GM12872 (cell line): Measurements from ENCODE around the gene FCRLB.

Experiments
- TF ChIP-seq, protein P1 (sequence below): IDR thresholded peaks from 3 replicates; pipeline ENCODE4 v1.5.1; 2011; ENCODE audit warnings: low read depth, mild to moderate bottlenecking, low read length, moderate library complexity; ENCODE audit not compliant: insufficient read depth

The FCRLB gene

DNA sequence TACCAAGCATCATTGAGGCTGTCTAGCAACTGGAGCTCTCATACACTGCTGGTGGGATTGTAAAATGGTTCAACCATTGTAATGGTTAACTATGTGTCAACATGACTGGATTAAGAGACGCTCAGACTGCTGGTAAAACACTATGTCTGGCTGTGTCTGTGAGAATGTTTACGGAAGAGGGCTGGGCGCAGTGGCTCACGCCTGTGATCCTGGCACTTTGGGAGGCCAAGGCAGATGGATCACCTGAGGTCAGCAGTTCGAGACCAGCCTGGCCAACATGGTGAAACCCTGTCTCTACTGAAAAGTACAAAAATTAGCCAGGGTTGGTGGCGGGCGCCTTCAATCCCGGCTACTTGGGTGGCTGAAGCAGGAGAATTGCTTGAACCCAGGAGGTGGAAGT lies 19.1 kb upstream of the FCRLB start:
- TF ChIP-seq, protein P1, sequence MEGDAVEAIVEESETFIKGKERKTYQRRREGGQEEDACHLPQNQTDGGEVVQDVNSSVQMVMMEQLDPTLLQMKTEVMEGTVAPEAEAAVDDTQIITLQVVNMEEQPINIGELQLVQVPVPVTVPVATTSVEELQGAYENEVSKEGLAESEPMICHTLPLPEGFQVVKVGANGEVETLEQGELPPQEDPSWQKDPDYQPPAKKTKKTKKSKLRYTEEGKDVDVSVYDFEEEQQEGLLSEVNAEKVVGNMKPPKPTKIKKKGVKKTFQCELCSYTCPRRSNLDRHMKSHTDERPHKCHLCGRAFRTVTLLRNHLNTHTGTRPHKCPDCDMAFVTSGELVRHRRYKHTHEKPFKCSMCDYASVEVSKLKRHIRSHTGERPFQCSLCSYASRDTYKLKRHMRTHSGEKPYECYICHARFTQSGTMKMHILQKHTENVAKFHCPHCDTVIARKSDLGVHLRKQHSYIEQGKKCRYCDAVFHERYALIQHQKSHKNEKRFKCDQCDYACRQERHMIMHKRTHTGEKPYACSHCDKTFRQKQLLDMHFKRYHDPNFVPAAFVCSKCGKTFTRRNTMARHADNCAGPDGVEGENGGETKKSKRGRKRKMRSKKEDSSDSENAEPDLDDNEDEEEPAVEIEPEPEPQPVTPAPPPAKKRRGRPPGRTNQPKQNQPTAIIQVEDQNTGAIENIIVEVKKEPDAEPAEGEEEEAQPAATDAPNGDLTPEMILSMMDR: no peak

- TF ChIP-seq, protein P1: no peak
Observed at GRCh38 chr1:161705537-161705936, 15.8 kb upstream of the FCRLB start.

- TF ChIP-seq, protein P1: no peak
Observed at GRCh38 chr1:161706113-161706481, 15.2 kb upstream of the FCRLB start.

- TF ChIP-seq, protein P1: no peak
Observed at GRCh38 chr1:161706482-161707347, 14.6 kb upstream of the FCRLB start, which contains the start of gene FCRLA. Gene FCRLA (plus strand): TSS chr1:161707229. CDS start chr1:161707265, 36 bp downstream.

- TF ChIP-seq, protein P1: no peak
Observed at GRCh38 chr1:161707503-161707902, 13.8 kb upstream of the FCRLB start.

- TF ChIP-seq, protein P1: no peak
Observed at GRCh38 chr1:161709373-161709772, 12.0 kb upstream of the FCRLB start.

- TF ChIP-seq, protein P1: no peak
Observed at GRCh38 chr1:161710560-161710959, 10.8 kb upstream of the FCRLB start.
